SK-N-SH (cell line): Measurements from ENCODE around the gene RHOT1. TPM values are rescaled to one million over a fixed set of nuclear protein-coding genes. Genes with fewer than 3 reads are reported as not detected.
A peak's percentile ranks its signal among the peaks of the same experiment; 100 is the strongest.

Experiments
- CTCF ChIA-PET: fragments of 300-600, 350-600 bp; formaldehyde crosslinking; extraction: SDS; loops from one replicate; lab custom pipeline; 2021; lab: Yijun Ruan, JAX
- POLR2A ChIA-PET: fragments of 350-600 bp; sonication (Branson Sonifier 250); formaldehyde crosslinking; extraction: SDS; loops from one replicate; lab custom pipeline; 2020; ENCODE audit warnings: antibody characterized with exemption, inconsistent platforms; lab: Yijun Ruan, JAX
- DNase-seq: peaks from one replicate; pipeline ENCODE4 v3.0.0; 2012
- H2AFZ ChIP-seq: fragments of 200-600 bp; sonication (generic); 2 replicates; pipeline ENCODE4 v1.8.1; 2016; ENCODE audit warnings: antibody characterized with exemption, mild to moderate bottlenecking, low read depth
- H3F3A ChIP-seq: fragments of 200-600 bp; sonication (generic); replicated peaks from 2 replicates; pipeline ENCODE3; 2016; ENCODE audit warnings: antibody characterized with exemption, mild to moderate bottlenecking; ENCODE audit not compliant: insufficient read depth
- H3K27ac ChIP-seq, 2 experiments: fragments of 200-500 bp in 1 of 2; fragments of 200-600 bp in 1 of 2; sonication (Bioruptor generic) in 1 of 2; sonication (generic), shearing (Covaris generic) in 1 of 2; 2 replicates each; pipeline versions ENCODE4 v1.5.1 to v1.6.1; 2014 to 2016; ENCODE audit warnings: low read depth in 2 of 2, inconsistent platforms in 1 of 2, low read length in 1 of 2, mild to moderate bottlenecking in 1 of 2, mixed read lengths in 1 of 2
- H3K27me3 ChIP-seq: fragments of 200-600 bp; sonication (generic), shearing (Covaris generic); 2 replicates; pipeline ENCODE4 v1.6.1; 2016; ENCODE audit warnings: mixed run types; ENCODE audit not compliant: insufficient read depth
- H3K36me3 ChIP-seq, 2 experiments: fragments of 200-500 bp in 1 of 2; fragments of 200-600 bp in 1 of 2; sonication (Bioruptor generic) in 1 of 2; sonication (generic) in 1 of 2; replicated peaks in 1 of 2; 2 replicates each; pipeline versions ENCODE3 to v1.5.1; 2014 to 2016; ENCODE audit warnings: low read length in 1 of 2, mild to moderate bottlenecking in 1 of 2; ENCODE audit not compliant: insufficient read depth in 2 of 2, control insufficient read depth in 1 of 2
- H3K4me1 ChIP-seq, 2 experiments: fragments of 200-500 bp in 1 of 2; fragments of 200-600 bp in 1 of 2; sonication (Bioruptor generic) in 1 of 2; sonication (generic), shearing (Covaris generic) in 1 of 2; 2 replicates each; pipeline versions ENCODE4 v1.5.1 to v1.6.1; 2014 to 2016; ENCODE audit warnings: low read depth in 1 of 2, low read length in 1 of 2, mixed run types in 1 of 2; ENCODE audit not compliant: insufficient read depth in 2 of 2, control insufficient read depth in 1 of 2
- H3K4me2 ChIP-seq: fragments of 200-600 bp; sonication (generic), shearing (Covaris generic); 2 replicates; pipeline ENCODE4 v1.6.1; 2017; ENCODE audit warnings: mixed run types
- H3K4me3 ChIP-seq, 2 experiments: fragments of 200-500 bp in 1 of 2; fragments of 200-600 bp in 1 of 2; sonication (Bioruptor generic) in 1 of 2; sonication (generic), shearing (Covaris generic) in 1 of 2; 2 replicates each; pipeline versions ENCODE4 v1.5.1 to v1.8.1; 2014 to 2016; ENCODE audit warnings: low read depth in 2 of 2, inconsistent platforms in 1 of 2, low read length in 1 of 2, mild to moderate bottlenecking in 1 of 2, mixed read lengths in 1 of 2, moderate library complexity in 1 of 2
- H3K79me2 ChIP-seq: fragments of 200-600 bp; sonication (generic); 2 replicates; pipeline ENCODE4 v1.8.1; 2017; ENCODE audit warnings: mild to moderate bottlenecking; ENCODE audit not compliant: insufficient read depth
- H3K9ac ChIP-seq: fragments of 200-600 bp; sonication (generic); 2 replicates; pipeline ENCODE4 v1.6.1; 2017; ENCODE audit warnings: mixed run types
- H3K9me2 ChIP-seq: fragments of 200-600 bp; sonication (generic); 2 replicates; pipeline ENCODE4 v1.6.1; 2017; ENCODE audit warnings: mixed run types
- H3K9me3 ChIP-seq: fragments of 200-600 bp; sonication (generic); 2 replicates; pipeline ENCODE4 v1.6.1; 2017; ENCODE audit warnings: mixed run types, mild to moderate bottlenecking, moderate library complexity
- H4K20me1 ChIP-seq: fragments of 200-600 bp; sonication (generic); 2 replicates; pipeline ENCODE4 v1.6.1; 2017; ENCODE audit warnings: mild to moderate bottlenecking, mixed run types; ENCODE audit not compliant: insufficient read depth
- CHD2 ChIP-seq: fragments of 150-350 bp; IDR thresholded peaks from 2 replicates; pipeline ENCODE4 v1.6.1; 2018; ENCODE audit warnings: low read length; ENCODE audit not compliant: partially characterized antibody
- FOSL2 ChIP-seq: IDR thresholded peaks from 2 replicates; pipeline ENCODE4 v1.4.0; 2012; ENCODE audit warnings: low read depth, mild to moderate bottlenecking, moderate library complexity, borderline replicate concordance
- GABPA ChIP-seq: IDR thresholded peaks from 2 replicates; pipeline ENCODE4 v1.4.0; 2012; ENCODE audit warnings: low read depth, mild to moderate bottlenecking
- IRF3 ChIP-seq: fragments of 150-350 bp; IDR thresholded peaks from 2 replicates; pipeline ENCODE4 v1.6.1; 2016; ENCODE audit warnings: mild to moderate bottlenecking, low read depth, low read length
- JUND ChIP-seq: IDR thresholded peaks from 2 replicates; pipeline ENCODE4 v1.4.0; 2012
- MEF2A ChIP-seq: IDR thresholded peaks from 2 replicates; pipeline ENCODE4 v1.4.0; 2012; ENCODE audit warnings: low read depth, borderline replicate concordance
- MXI1 ChIP-seq: IDR thresholded peaks from 2 replicates; pipeline ENCODE4 v1.6.1; 2012; ENCODE audit warnings: mild to moderate bottlenecking, low read depth, low read length, improper control_type of control experiment
- NFIC ChIP-seq: IDR thresholded peaks from 2 replicates; pipeline ENCODE4 v1.4.0; 2012; ENCODE audit warnings: borderline replicate concordance
- POLR2AphosphoS5 ChIP-seq: IDR thresholded peaks from 2 replicates; pipeline ENCODE4 v1.6.1; 2012; ENCODE audit warnings: low read depth, low read length
- RAD21 ChIP-seq: IDR thresholded peaks from 2 replicates; pipeline ENCODE4 v1.6.1; 2012; ENCODE audit warnings: mild to moderate bottlenecking, low read length
- TCF12 ChIP-seq: IDR thresholded peaks from 2 replicates; pipeline ENCODE4 v1.4.0; 2012
- USF1 ChIP-seq: IDR thresholded peaks from 2 replicates; pipeline ENCODE4 v1.4.0; 2012; ENCODE audit warnings: low read depth, borderline replicate concordance
- USF2 ChIP-seq: fragments of 150-350 bp; IDR thresholded peaks from 2 replicates; pipeline ENCODE4 v1.6.1; 2017; ENCODE audit warnings: antibody characterized with exemption, low read length, low read depth, borderline replicate concordance
- YY1 ChIP-seq: IDR thresholded peaks from 2 replicates; pipeline ENCODE4 v1.4.0; 2012; ENCODE audit warnings: low read depth, mild to moderate bottlenecking
- ZBTB33 ChIP-seq: IDR thresholded peaks from 2 replicates; pipeline ENCODE4 v1.4.0; 2012; ENCODE audit warnings: low read depth, borderline replicate concordance
- WGBS: methylation state at CpG from one replicate; pipeline ENCODE4 v1.1.6; 2017; ENCODE audit warnings: low lambda C conversion rate; 5-methylcytosine and 5-hydroxymethylcytosine counted together
- polyA plus RNA-seq, 3 experiments: library from polyadenylated mRNA; depleted of rRNA; stranded (reverse); fragments of >200 nt; gene quantifications; 2 replicates each; pipeline ENCODE4 v1.2.3, GENCODE V29; 2012

The RHOT1 gene
- polyA plus RNA-seq, 1 of the 3 experiments (the other 2 are of a cell fraction), result 25.0 TPM

GRCh38 chr17:32126325-32126724, 16.0 kb upstream of the RHOT1 start:
- POLR2A ChIA-PET, result interaction anchor here (0.7 to 0.8 kb wide), 2 partner anchors 16 to 119 kb away, joined by 3 read pairs; partner anchors contain the start of genes LRRC37B and RHOT1
- no peaks in the 10 kb centered on the region for H4K20me1 ChIP-seq
- 90% methylated on average over 4 of the region's 4 CpGs for WGBS
- DNase-seq, result no peak
- H3K79me2 ChIP-seq, result no peaks in the 10 kb centered on the region
- peaks cover 21% of the 10 kb centered on the region for H3F3A ChIP-seq
- no peaks in the 10 kb centered on the region for H3K27me3 ChIP-seq
- H3K4me3 ChIP-seq, result no peak overlapping the region
- no peak overlapping the region for H2AFZ ChIP-seq
- no peaks in the 10 kb centered on the region for H3K9me3 ChIP-seq
- H3K4me2 ChIP-seq, result no peak overlapping the region
- H3K9ac ChIP-seq, result no peak overlapping the region
- TF ChIP-seq ZBTB33 (no peak), NFIC (no peak), TCF12 (no peak), POLR2AphosphoS5 (no peak), GABPA (no peak), FOSL2 (no peak), MEF2A (no peak), YY1 (no peak), JUND (no peak)
- H3K36me3 ChIP-seq, result no peaks in the 10 kb centered on the region
- CTCF ChIA-PET, result interaction anchor here (0.5 to 3.9 kb wide), 6 partner anchors 13 to 120 kb away, joined by 3 to 19 read pairs (median 8); partner anchors contain the start of genes LRRC37B and RHOT1
- H3K9me2 ChIP-seq, result no peaks in the 10 kb centered on the region
- H3K27ac ChIP-seq, result no peak overlapping the region
- H3K4me1 ChIP-seq, result peaks cover 0 to 13% of the 10 kb centered on the region in 2 experiments; a peak in 1 of 4 replicates

- Histone ChIP-seq H3K79me2 (no peaks in the 10 kb centered on the region), H3F3A (peaks cover 21% of the 10 kb centered on the region), H3K27ac (peak overlapping the region; percentile 79 to 87), H3K9me3 (no peaks in the 10 kb centered on the region), H3K36me3 (no peaks in the 10 kb centered on the region)
- POLR2A ChIA-PET, result interaction anchor here (0.7 kb wide), 1 partner anchor 15 kb away, joined by 3 read pairs; the partner anchor contains the start of gene RHOT1
- TF ChIP-seq TCF12 (no peak), CHD2 (no peak), USF1 (no peak), MXI1 (no peak), RAD21 (no peak), YY1 (no peak), IRF3 (no peak), USF2 (no peak)
- TF ChIP-seq, all 33 proteins: peak for 0
- CTCF ChIA-PET, result interaction anchor here (1.6 to 3.0 kb wide), 3 partner anchors 10 to 120 kb away, joined by 7 to 19 read pairs (median 12); partner anchors contain the start of gene LRRC37B
- no peaks in the 10 kb centered on the region for H3K9me2 ChIP-seq
- H3K4me3 ChIP-seq, result peak overlapping the region in 1 of 2 experiments; percentile 78; a peak in 1 of 4 replicates
- H3K4me1 ChIP-seq, result peaks cover 0 to 13% of the 10 kb centered on the region in 2 experiments; a peak in 1 of 4 replicates
- peak overlapping the region; percentile 86; the same call in 1 of the 2 replicates for H3K4me2 ChIP-seq
- 100% methylated on average over 8 of the region's 8 CpGs for WGBS
- peak overlapping the region; percentile 72; the same call in 1 of the 2 replicates for H3K9ac ChIP-seq
- no peaks in the 10 kb centered on the region for H4K20me1 ChIP-seq
- DNase-seq, result no peak
- peak overlapping the region; percentile 94 for H2AFZ ChIP-seq
- H3K27me3 ChIP-seq, result no peaks in the 10 kb centered on the region
These were observed 15.6 kb upstream of the RHOT1 start for GRCh38 chr17:32126746-32127145.
